HG02571 (cell line): ENCODE data around the gene PRSS16.

Source experiments
- ATAC-seq: cut with Tn5 transposase; IDR thresholded peaks from one replicate; pipeline ENCODE4 v1.9.1; 2021; ENCODE audit warnings: mild to moderate bottlenecking, moderate library complexity; ENCODE audit not compliant: unreplicated experiment

Gene PRSS16

DNA sequence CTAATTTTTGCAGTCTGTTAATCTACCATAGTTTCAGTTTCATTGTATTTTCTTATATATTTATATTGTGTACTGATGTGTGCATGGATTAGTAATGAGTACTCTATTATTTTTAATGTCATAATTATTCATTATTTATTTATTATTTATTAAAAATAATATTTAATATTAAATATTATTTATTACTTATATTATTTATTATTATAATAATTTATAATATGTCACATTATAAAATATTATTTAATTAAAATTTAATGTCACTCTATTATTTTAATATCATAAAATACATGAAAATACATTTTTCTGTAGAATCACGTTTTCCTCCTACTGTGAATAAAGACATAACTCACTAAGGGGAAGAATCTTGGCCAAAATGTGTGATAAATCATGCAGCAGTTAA, 34.1 kb downstream of the PRSS16 start:
- ATAC-seq, result no peak

DNA sequence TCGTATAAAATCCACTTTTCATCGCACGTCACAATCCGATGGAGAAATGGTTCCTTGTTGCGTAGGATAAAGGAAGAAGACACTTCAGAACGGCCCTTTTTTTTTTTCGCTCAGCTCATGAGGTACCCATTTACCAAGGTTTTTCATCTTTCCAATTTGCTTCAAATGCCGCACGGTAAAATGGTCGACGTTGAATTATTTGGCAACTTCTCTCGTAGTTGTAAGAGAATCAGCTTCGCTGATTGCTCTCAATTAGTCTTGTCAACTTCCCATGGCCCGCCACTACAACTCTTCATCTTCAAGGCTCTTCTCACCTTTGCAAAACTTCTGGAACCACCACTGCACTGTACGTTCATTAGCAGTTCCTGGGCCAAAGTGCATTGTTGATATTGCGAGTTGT, 35.8 kb downstream of the PRSS16 start:
- ATAC-seq, result no peak

DNA sequence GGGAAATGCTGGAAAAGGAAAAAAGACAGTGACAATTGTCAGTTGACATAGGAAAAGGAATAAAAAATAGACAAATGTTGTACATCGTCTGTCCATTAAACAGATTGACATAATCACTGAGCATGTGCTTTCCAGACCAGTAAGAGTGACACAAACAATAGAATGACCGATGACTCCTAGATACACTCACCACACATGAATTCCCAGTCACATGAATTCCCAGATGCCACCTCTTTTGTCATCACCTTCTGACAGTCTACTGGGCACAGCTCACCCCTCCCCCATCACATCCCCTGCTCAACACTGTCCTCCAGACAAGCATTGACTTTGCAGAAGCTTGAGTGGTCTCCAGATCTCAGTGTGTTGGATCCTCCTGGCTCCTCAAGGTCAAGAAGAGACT, 38.6 kb downstream of the PRSS16 start:
- no peak for ATAC-seq

DNA sequence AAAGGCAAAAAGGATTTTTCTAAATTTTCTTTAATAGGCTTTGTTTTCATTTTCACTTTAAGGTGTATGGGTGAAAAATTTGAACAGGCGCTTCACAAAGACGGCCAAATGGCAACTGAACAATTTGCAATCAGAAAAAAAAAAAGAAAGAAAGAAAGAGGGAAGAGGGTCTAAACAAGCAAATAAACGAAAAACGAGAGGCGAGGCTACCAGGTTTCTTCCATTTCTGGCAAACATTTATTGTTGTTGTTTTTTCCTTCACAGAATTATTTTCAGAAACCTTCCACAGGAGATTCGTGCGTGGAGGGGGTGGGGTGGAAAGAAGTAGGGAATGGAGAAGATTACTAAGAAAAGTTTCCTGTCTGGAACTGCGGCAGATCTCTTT, 40.2 kb downstream of the PRSS16 start:
- ATAC-seq, result no peak

DNA sequence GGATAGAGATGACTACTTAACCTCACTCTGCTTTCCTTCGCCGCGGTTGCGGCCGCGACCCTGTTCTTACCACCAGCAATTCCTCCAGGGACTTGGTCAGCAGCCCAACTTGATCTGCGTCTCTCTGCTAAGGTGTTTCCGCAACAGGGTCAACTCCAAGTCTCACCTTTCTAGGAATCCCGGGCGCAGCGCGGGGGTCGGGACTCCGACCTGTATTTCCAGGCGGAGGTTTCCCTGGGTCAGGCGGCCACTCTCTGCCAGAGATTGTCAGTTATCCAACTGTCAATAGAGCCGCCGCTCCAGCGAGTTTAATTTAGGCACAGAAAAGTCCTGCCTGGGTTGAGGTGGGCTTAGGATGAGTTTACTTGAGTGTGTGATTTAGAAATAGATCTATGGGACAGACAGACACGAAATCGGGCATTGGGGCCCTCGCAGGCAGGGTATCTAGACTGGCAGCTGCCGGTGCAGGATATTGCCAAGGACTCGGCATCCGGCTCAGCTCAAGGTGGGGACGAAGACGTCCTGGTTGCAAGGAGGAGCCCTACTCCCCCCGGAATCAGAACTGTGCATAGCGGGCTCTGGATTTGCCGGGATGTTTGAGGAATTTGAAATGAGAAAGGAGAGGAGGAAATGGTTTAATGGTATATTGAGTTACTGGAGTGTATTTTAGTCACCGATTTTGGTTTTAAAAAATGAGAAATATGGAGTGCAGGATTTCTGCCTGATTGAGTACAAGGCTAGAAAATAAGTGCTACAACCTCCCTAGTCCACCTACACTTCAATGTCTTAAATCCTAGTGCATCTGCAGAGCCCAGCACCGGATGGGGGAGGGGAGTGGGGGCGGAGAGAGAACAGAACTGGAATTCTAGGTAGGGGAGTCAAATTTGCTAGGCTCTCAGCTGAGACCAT, 40.9 kb downstream of the PRSS16 start:
- no peak for ATAC-seq

DNA sequence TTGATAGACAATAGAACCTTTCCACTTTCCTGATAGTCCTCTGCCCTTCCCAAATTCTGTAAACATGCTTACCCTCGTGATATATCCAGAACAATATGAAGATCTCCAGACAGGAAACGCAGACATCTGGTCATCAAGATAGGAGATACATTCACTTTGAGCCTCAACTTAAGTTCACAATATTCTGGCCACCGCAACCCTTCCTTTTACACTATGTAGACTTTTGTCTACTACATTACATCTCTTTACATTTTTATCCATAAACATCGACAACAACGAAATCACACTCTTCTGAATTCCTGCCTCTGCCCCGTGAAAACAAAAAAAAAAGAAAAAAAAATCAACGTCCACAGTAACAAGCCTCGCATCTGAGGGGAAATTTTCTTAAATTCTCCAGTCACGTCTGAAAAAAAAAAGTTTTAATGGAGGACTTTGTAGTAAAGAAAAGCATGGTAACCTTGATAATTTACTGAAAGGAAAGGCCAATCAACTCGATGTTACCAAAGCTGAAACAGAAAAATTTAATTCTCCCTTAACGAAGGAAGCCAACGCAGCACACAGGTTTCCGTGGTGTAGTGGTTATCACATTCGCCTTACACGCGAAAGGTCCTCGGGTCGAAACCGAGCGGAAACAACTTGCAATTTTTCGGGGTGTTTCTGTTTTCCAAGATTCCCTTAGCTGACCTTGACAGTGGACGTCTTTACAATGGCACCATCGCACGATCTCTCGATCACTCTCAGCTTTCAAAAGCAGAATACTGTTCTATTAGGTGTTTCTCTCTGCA, 42.8 kb downstream of the PRSS16 start:
- ATAC-seq, result no peak

DNA sequence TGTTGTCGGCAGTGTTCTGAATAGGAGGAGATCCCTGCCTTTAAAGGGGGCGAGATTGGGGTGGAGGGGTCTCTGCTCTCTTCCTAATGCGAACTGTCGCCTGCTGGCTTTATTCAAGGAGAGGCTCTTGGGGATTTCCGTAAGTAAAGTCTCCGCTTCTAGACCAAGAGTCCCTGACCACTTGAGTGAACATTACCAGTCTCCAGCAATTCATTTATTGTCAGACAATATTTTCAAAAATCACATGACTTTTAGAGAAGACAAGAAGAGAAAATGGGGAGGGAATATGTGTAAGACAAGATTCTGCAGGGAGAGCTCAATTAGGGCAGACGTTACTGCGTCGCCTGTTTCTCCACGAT, 43.3 kb downstream of the PRSS16 start:
- no peak for ATAC-seq

DNA sequence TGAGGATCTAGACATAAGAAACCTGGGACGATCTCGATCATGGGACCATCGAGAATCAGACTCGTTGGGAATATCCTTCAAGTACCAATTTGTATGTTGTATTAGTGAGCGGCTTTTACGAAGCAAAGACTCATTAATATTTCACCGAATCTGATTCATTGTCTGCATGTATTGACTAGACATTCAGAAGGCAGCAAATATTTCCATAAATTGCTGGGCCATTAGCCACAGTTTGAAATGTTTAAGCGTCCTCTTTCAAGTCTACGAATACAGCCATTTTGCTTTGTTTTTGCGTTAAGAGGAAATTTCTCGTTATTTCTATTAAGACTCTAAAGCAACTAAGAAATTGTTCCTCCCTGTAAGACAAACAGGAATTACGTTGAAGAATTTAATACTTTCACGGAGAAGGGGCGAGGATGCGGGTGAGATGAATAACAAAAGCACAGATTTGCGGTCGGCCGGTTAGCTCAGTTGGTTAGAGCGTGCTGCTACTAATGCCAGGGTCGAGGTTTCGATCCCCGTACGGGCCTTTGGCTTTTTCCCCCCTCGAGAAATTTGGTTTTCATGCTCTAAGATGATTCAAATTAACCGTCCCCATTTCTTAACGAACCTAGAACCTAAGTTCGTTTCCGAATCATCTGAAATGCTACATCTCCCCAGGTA, 46.1 kb downstream of the PRSS16 start:
- ATAC-seq, result no peak

DNA sequence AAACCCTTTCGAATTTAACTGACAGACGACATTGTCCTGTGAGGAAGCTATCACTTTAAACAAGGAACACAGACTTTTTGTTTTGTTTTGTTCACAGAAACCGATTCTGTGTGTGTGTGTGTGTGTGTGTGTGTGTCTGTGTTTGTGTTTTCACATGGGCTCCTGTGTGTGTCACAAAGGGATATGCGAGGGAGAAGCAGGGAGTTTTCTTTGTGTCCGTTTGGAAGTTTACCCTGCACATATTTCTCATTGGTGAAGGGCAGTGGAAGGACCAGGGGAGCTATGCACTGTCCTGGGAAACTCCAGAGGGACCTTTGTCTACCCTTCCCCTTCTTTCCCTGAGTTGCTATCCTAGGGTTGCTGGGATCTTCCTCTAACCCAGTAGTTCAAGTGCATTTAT, 46.9 kb downstream of the PRSS16 start:
- ATAC-seq, result no peak

DNA sequence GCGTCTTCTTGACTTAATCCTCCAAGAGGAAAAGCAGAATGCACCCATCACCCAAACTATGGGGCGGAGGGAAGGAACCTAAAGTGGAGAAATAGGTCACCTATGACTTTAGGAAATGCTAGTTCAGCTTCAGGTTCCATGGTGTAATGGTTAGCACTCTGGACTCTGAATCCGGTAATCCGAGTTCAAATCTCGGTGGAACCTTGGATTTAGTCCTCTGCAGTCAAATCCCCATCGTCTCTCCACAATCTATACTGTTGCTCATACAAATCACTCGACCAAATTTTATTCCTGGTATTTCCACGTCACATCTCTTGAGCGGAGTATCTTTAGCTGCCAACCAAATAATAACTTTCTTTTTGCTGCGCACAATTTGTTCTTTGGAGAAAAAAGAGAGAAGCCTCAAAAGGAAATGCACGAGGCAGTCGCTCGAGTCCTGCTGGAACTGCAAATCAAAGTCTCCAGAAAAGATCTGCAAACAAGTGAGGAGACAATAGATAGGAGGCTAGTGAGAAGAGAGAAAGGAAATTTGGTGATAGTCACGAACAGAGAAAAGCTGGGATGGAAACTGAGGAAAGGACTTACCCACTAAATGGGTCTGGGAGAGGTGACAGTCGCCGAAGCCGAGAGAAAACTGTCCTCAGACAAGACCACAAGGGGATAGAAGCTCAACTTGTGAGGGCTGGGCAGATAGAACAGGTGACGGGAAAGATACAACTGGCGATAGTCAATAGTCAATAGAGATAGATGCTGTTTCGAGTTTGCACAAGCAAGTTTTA, 48.0 kb downstream of the PRSS16 start:
- ATAC-seq, result no peak

DNA sequence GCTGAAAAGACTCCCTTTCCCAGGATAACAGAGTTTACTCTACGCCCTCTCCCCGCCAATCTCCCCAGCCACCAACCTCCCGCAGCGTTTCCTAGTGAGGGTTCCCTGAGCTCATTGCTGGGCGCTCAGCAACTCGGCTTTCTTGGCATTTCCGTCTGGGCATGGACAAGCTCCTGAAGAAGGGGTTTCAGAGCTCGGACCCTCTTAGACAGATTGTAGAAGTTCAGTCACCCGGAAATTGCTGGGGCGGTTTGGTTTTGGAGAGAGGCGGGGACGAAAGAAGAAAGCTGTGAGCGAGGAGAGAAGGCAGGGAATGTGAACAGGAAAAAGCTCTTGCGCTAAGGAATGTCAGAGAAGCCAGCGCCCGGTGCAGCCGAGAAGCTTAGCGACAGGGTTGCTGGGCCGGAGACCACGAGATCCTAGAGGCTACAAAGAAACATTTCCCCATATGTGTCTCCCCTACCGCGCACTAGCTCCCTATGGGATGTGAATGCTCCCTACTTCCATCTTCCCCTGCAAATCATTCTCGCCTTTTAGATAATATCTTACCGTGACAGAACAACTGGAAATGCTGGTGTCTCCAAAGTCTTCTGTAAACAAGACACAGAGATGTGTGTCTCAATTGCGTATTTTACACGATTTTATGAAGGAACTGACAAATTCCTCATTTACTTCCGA, 48.7 kb downstream of the PRSS16 start:
- no peak for ATAC-seq

DNA sequence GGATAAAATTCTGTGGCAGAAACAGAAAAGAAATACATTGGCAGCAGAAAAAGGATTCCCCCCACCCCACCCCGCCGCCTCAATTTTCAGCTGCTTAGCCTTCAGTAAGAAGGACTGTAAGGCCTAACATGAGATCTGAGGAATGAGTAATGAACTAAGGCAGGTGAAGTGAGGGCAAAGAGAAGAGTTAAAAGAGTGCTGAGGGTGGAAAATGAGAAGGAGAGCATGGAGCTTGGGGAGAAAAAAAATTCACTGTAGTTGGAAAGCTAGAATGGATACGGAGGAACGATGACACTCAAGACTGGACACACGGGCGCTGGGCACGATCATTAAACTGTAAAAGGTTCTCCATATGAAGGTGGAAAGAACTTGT, 50.0 kb downstream of the PRSS16 start:
- ATAC-seq, result no peak

DNA sequence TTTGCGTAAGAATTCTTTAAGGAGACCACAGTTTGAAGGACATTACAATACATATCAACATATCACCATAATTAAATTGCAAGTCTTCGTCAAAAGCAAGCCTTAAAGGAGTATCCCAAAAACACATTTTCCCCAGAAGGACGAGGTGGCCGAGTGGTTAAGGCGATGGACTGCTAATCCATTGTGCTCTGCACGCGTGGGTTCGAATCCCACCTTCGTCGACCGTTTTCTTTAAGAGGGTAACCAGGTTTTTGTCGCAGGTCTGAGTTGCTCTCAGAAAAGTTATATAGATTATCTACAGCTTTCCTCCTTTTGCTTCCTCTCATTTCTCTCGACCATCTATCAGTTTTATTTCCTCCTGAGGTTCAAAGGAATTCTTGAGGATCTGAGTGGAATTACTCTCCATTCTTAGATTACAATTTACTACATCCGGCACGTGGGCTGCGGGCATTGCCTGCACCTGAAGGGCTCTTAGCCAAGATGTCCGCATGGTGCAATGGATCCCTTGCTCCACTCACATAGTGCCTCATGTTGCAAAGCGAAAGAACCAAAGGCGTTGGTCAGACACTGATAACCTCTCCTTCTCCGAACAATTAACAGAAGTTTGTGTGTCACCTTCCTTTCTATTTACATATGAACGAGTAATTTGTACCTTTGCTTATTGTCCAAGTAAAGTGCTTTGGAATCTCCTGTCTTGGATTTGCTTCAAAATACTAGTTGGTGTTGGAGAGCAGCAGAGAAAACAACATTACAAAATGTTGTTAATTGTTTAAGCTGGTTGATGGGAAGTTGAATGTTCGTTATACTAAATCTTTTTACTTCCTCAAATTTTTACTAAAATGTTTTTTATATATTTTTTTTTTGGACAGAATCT, 50.6 kb downstream of the PRSS16 start:
- ATAC-seq, result no peak

DNA sequence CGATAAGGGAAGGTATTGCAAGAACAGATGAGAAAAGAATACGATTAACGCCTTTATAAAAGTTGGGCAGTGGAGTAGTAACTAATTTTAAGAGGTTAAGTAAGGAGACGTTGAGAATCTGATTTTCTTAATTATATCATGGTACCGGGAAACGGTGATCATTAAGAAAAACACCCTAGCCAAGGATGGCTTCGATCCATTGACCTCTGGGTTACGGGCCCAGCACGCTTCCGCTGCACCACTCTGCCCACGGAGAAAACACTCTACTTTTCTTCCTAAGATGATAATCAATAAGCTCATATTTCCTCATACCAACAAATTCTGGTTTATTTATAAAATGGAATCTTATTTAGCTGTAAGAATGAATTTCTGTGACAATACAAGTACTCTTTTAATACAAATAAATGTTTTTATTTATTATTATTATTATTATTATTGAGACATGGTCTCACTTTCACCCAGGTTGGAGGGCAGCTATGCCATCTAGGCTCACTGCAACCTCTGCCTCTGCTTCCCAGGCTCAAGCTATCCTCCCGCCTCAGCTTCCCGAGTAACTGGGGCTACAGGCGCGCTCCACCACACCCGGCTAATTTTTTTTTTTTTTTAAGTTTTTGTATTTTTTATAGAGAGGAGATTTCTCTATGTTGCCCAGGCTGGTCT, 56.2 kb downstream of the PRSS16 start:
- ATAC-seq, result no peak
